Measurements from ENCODE around the gene NCOA3.

DNA sequence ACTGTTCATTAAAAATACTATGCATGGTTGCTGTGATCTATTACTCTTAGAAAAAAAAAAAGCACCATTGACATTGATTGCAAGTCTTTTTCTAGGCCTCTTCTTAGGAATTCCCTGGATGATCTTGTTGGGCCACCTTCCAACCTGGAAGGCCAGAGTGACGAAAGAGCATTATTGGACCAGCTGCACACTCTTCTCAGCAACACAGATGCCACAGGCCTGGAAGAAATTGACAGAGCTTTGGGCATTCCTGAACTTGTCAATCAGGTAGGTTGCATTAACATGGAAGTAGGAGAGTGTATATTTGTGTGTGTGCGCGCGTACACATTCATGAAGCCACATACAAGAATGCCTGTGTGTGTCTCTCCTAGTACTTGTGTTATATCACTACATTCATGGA lies 140.4 kb downstream of the NCOA3 start:
- TF ChIP-seq, protein P1, sequence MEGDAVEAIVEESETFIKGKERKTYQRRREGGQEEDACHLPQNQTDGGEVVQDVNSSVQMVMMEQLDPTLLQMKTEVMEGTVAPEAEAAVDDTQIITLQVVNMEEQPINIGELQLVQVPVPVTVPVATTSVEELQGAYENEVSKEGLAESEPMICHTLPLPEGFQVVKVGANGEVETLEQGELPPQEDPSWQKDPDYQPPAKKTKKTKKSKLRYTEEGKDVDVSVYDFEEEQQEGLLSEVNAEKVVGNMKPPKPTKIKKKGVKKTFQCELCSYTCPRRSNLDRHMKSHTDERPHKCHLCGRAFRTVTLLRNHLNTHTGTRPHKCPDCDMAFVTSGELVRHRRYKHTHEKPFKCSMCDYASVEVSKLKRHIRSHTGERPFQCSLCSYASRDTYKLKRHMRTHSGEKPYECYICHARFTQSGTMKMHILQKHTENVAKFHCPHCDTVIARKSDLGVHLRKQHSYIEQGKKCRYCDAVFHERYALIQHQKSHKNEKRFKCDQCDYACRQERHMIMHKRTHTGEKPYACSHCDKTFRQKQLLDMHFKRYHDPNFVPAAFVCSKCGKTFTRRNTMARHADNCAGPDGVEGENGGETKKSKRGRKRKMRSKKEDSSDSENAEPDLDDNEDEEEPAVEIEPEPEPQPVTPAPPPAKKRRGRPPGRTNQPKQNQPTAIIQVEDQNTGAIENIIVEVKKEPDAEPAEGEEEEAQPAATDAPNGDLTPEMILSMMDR (conservative IDR thresholded peaks at IDR 0.05; ENCODE audit: low read depth, low read length) = no peak
- no peak for TF ChIP-seq EZH2phosphoT487 (IDR thresholded peaks at IDR 0.05; ENCODE audit: borderline replicate concordance, low read length)
